GM18508 (cell line): ENCODE measurements around the gene ANKFY1.

Experiments used
- ATAC-seq: cut with Tn5 transposase; IDR thresholded peaks from one replicate; pipeline ENCODE4 v1.9.1; 2021; ENCODE audit warnings: moderate number of reproducible peaks; ENCODE audit not compliant: insufficient read depth, unreplicated experiment

The ANKFY1 gene, protein sequence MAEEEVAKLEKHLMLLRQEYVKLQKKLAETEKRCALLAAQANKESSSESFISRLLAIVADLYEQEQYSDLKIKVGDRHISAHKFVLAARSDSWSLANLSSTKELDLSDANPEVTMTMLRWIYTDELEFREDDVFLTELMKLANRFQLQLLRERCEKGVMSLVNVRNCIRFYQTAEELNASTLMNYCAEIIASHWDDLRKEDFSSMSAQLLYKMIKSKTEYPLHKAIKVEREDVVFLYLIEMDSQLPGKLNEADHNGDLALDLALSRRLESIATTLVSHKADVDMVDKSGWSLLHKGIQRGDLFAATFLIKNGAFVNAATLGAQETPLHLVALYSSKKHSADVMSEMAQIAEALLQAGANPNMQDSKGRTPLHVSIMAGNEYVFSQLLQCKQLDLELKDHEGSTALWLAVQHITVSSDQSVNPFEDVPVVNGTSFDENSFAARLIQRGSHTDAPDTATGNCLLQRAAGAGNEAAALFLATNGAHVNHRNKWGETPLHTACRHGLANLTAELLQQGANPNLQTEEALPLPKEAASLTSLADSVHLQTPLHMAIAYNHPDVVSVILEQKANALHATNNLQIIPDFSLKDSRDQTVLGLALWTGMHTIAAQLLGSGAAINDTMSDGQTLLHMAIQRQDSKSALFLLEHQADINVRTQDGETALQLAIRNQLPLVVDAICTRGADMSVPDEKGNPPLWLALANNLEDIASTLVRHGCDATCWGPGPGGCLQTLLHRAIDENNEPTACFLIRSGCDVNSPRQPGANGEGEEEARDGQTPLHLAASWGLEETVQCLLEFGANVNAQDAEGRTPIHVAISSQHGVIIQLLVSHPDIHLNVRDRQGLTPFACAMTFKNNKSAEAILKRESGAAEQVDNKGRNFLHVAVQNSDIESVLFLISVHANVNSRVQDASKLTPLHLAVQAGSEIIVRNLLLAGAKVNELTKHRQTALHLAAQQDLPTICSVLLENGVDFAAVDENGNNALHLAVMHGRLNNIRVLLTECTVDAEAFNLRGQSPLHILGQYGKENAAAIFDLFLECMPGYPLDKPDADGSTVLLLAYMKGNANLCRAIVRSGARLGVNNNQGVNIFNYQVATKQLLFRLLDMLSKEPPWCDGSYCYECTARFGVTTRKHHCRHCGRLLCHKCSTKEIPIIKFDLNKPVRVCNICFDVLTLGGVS

DNA sequence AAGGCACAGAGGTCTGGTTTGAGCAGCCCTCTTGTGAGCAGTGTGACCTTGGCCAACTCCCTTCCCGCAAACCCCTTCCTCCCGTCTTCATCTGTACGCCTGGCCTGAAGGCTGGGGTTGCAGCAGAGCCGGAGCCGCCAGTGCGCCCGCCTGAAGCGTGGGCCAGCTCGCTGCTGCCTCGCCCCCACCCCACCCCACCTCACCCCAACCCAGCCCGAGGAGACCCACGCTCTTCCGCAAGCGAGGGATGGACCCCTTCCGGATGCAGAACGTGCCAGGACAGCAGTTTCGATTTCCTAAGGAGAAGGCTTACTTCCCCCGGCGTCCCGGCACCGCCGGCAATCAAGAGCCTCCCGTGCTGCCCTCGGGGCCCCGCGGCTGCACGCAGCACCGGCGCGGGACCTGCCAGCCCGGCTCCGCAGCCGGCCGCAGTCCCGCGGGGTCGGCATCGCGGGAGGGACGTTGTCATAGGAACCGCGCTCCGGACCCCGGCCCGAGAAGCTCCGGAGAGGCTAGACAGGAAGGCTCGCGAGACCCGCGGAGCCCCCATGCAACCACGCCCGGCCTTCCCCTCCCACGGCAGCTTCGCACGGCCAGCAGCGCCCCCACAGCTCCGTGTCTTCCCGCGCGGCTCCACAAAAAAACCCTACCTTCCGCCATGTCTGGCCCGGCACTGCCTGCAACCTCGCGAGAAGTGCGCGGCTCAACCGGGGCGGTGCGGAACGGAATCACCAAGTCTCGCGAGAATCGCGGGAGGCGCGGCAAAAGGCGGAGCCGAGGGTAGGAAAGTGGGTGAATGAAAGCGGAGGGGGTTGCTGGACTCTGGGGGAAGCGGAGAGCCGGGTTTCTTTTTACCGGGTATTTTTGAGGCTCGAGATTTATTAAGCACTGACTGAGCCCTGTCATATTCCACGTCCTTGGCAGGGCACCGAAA lies at the start of gene ANKFY1:
ANKFY1 (minus strand) TSS at position 698 of the 934 bp plus-strand sequence; CDS start at position 660, 38 bp downstream.
- no peak for ATAC-seq

DNA sequence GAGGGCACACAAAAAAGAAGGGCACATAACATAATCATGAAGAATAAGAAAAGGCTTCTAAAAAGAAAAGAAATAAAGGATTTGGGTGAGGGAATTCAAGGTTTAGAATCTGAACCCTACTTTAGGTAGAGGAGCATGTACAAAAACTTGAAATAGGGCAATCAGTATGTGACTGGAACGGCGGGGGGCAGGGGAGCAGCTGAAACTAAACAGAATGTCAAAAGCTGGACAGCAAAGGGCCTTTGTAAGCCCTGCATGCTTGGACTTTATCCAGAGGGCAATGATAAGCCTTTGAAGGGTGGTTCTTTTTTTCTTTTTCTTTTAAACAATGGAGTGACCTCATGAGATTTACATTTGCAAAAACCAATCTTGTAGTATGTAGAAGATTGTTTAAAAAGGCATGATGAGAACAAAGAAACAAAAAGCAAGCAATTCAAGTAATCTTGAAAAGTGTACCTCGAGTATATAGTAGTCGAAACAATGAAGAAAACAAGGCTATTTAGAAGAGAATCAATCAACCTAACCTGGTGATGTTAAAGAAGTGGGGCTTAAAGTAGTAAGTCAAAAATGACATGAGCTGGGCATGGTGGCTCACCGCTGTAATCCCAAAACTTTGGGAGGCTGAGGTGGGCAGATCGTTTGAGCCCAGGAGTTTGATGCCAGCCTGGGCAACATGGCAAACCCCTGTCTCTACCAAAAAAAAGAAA lies 46.7 kb upstream of the ANKFY1 start:
- no peak for ATAC-seq

DNA sequence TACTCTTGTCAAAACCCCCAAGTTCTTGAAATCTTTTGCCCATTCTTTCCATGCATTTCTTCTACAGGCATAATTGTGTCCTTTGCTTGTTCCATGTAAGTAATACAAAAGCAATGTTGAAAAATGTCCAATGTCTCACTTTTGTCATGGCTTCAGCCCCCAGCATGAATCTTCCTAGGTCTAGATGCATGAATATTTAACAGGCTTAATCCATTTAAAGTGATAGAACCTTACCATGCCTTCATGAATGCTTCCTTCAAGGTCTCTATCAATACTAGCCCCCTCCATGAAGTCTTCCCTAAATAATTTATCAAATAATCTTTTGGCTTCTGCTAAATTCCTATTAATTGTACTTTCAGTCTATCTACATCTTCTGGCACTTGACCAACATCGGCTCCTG lies 46.1 kb upstream of the ANKFY1 start:
- ATAC-seq = no peak

DNA sequence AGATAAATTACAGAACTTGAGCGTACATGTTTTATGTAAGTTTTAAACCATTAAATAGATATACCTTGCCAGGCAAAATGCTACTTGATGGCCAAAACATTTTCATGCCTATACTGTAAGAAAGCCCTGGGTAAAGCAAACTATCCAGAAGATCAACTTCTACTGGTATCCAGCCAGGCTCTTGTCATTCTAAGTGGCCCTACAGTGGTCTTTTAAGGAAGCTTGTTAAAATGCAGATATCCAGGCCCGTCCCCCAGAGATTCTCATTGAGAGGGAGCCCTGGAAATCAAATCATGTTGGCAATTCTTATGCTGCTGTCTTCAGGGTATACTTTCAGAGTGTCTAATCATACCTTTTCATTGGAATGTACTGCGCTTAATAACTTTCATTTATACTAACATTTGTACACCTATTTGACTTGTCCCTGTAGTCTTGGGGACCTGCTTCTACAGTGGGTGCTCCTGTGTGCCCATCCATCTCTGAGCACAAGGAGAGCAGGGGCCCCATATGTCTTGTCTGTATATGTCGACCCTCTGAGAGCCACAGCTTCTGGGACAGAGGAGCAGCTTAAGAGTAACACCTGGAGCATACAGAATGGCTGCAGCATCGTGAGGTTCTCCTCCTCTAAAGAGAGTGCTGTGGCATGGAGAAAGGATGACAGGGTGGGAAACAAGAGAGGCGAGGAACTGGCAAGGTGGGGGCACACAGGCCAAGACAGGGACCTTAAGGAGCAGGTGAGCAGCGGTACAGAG lies 43.6 kb upstream of the ANKFY1 start:
- no peak for ATAC-seq

DNA sequence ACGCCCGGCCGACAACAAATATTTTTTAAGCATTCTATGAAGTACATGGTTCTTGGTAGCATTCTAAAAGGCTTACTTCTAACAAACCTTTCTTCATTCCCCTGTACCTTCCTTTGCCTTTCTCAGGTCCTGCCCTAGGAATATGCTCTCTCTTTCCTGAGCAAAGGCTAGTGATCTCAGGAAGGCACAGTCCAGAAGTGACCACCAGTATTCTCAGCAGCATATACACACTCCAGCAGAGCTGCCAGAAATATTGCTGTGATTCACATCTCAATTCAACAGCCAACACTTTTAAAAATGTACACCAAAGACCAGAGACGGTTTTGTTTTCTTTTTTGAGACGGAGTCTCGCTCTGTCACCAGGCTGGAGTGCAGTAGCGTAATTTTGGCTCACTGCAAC lies 41.4 kb upstream of the ANKFY1 start:
- no peak for ATAC-seq

DNA sequence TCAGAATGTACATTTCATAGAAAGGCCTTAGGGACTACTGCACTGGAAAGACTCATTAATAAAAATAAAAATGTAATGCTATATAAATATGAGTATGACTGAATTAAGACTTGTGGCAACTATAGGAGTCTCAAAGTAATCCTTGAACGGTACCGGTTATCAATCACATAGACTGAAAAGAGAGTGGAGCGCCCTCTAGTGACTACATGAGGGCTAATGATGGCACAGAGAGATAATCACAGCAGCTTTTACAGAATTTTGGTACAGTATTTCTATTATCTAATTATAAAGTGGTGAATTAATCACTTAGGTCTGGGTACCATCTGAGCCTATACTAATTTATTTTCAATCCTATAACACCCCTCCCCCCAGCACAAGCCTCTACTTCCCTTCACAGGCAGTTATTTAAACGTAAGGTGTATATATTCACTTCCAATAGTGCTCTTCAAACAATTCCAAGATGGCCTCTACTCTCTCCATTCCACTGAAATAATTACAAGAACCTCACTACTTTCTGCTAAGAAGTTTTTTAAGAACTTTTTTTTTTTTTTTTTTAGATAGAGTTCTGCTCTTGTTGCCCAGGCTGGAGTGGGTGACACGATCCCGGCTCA lies 40.7 kb upstream of the ANKFY1 start:
- ATAC-seq = no peak

DNA sequence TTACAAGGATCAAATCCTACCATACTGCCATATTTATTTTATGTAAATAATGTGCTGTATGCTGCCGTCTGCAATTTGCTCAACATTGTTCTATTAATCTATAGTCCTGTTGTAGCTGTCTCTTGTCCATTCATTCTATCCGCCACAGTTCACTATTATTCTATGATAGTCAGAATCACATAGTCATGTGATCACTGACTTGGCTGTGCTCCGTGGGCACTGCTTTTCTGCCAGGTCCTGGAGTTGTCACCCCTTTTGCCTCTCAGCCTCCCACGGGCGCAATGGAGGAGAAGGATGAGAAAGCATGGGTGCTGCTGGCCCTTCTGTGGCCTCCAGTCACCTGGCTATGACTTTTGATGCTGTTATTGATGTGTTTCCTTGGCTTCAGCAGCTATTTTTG lies 37.3 kb upstream of the ANKFY1 start:
- ATAC-seq = no peak

DNA sequence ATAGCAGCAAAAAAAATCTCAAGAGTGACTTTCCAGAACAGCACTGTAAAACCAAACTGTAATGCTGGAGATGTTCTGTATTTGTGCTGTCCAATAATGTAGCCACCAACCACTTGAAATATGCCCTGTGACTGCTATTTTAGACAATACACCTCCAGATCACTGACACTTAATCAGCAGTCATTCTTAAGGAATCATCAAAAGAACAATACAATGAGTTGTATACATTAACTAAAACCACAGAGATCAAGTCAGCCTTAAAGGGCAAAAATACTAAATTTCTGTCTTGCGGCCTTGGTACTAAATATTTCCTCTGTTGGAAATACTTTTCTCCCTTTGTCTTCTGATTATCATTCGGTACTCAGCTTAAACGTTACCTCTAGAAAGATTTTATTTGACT lies 33.6 kb upstream of the ANKFY1 start:
- ATAC-seq = no peak

DNA sequence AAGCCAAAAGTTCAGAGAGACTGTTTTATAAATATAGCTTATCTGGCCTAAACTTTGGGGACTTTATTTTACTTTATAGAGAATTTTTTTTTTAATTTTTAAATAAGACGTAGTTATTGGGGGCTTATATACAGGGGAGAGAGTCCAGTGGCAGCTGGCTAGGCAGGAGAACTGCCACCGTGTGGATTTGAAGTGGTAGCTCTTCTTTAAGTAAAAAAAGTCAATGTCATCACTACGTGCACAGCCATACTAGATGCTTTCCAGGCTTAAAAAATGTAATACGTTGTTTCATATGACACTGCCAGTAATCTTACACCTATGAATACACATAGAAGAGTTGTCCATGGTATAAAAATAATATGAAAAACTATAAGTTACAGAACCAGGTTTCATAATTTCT lies 31.9 kb upstream of the ANKFY1 start:
- ATAC-seq = no peak

DNA sequence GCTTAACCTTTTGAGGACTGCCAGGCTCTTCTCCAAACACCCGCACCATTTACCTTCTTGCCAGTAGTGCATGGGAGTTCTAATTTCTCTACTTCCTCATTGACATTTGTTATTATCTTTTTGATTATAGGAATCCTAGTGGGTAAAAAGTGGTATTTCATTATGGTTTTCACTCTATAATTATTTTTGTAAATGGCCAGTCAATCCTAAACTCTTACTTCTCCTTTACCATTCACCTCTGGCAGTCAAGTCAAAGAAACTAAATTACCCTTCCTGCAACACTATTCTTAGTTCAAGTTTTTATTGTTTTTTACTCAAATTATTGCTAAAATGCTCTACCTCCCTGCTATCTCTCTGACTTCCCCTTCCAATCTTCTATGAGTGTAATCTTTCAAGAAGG lies 29.8 kb upstream of the ANKFY1 start:
- no peak for ATAC-seq

DNA sequence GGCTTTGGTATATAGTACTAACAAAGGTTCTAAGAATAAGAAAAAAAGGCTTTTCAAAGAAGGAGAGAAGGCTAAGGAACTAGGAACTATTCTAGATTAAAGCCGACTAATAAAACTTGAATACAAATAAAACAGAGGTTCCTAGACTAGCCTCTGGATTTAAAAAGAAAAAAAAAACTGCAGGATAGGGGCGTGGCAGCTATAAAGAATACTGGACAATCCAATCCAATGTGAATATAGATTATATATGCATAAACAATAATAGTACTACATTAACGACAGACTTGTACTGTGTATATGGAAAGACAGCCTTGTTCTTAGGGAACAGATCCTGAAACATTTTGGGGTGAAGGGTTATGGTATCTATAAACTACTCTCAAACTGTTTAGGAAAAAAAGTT lies 23.9 kb upstream of the ANKFY1 start:
- no peak for ATAC-seq

DNA sequence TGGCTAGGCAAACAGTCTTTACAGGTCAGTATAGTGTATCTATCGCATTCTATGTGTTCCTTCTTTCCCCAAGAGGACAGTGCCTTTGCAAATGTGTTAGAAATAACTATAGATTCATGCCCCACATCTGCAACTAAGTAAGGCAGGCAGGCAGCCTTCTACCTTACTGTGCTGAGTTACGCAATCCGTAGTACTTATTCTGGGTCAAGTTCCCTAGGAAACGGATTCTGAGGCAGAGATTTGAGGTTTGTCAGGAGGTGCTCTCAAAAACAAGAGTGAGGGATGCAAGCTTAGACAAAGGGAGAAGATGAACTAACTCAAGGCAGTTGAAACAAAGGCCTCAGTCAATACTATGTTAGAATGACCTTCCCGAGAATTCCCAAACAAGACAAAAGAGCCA lies 12.7 kb upstream of the ANKFY1 start:
- no peak for ATAC-seq

DNA sequence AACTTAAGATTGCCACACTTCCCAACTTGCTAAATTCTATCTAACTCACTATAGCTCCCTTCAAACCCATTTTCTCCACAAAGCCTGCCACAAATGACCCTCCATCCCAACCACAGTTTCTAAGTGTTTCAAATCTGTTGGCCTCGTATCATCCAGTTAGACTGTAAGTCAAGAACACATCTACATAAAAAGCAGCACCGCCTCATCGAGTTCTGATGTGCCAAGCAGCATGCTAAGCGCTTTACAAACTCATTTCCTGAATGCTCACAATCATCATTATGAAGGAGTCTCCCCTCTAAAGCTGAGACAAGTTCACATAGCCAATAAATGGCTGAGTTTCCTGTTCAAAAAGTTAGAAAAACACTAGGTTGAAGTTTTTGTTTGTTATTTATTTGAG lies 9.2 kb upstream of the ANKFY1 start:
- ATAC-seq = no peak

DNA sequence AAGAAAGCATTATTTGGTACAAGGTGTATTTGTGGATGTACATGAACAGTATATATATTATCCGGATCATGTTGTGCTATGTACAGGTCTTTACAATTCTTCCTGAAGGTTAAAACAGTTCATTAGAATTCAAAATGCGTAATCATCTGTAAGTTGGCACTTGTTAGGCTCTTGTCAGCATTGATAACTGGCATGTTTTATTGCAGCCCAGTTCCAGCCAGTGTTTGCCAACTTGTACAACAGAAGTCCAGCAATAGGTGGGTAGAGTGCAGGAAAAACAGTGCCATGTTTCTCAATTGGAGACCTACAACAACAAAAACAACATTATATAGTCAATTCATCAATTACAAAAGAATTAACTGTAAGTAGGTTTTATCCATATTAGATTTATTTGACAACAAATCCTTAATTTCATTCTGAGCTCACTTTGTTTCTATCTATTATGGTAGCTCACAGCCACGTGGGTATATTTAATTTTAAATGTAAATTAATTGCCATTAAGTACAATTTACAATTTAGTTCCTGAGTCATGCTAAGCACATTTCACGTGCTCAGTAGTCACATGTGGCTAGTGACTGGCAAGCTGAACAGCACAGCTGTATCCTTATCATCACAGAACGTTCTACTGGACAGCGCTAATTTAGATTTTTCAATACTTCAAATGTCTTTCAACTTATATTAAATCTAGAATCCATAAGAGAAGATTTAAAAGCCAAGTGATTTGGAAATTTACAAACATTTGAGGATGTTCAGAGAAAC lies 8.6 kb upstream of the ANKFY1 start:
- no peak for ATAC-seq

DNA sequence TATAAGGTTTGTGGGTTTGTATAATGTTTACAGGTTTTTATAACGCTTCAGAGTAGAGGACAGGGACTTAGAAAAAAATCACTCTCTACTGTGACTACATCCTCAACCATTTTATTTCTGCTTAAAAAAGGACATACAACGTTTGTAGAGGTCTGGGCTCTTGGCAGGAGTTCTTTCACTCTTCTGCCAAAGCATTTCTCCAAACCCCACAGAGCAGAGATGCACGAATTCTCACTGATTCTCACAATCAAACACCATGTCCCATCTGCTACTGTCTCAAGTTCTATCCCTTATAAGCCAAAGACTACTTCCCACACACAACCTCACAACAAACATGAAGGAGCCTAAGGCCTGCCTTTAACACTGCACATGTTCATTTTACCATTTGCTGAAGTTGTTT lies 7.0 kb upstream of the ANKFY1 start:
- ATAC-seq = no peak

DNA sequence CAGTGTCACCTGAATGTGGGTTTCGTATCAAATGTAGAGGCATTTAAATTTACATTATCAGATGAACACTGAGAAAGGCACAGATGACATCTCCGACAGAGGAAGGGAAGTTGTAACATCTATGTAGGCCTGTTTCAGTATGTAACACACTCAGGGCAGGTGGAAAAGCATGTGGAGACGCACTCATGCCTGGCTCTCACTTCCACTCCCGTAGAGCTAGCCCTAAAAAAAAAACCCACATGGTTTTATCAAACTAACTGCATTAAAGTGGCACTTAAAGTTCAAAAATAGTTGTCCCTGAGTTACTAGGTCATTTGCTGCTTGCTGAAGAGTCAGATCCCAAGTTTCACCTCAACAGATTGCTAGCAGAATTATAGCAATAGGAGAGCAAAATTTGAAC lies 6.1 kb upstream of the ANKFY1 start:
- ATAC-seq = no peak

DNA sequence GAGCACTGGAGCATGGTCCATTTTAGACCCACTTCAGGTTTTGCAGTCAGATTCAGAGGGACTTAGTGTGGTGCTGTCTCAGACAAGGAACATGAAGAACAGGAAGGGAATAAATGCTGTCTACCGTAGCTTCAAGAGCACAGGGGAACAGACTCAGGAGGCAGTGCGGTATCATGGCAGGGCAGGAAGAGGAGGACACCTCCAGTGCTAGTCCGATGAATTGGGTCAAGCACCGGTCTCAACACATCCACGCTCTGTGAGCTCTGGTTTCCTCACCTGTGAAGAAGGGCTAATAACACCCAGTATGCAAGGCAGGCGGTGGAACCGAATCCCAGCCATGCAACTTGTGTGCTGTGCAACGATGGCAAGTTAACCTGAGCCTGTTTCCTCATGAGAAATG lies 3.6 kb upstream of the ANKFY1 start:
- no peak for ATAC-seq

DNA sequence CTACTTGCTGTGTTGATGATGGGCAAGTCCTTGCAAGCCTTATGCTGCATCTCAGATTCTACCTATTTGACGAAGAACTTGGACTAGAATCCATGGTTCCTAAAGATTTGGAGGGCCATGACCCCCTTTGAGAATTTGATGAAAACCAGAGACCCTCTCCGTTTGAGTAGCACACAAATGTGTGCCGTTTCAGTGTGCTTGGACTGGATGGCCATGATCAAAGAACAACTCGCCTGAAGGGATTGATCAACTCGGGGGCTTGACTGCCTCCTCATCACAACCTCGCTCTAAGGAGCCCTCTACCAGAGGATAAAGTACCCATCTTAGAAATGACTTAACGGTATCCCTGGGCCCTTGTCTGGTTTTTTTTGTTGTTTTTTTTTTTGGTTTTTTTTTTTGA lies 2.8 kb upstream of the ANKFY1 start:
- ATAC-seq = no peak
